HG02885 (cell line): ENCODE results near the gene LRRN2.
"Not testable (repeated sequence)": the region's sequence is repeated elsewhere in the genome, so short reads cannot be mapped to it uniquely, and the experiment has no call there.

Experiments
- ATAC-seq: cut with Tn5 transposase; IDR thresholded peaks from one replicate; pipeline ENCODE4 v1.9.1; 2021; ENCODE audit warnings: mild to moderate bottlenecking; ENCODE audit not compliant: unreplicated experiment, poor library complexity

Gene LRRN2

GRCh38 chr1:204692841-204693356 lies 7.4 kb upstream of the LRRN2 start:
- no peak for ATAC-seq

- no peak for ATAC-seq
These were observed 6.8 kb upstream of the LRRN2 start for GRCh38 chr1:204692325-204692840.

GRCh38 chr1:204691328-204691730 lies 5.8 kb upstream of the LRRN2 start:
- not testable (repeated sequence) for ATAC-seq

- ATAC-seq: no peak
These were observed 3.2 kb upstream of the LRRN2 start for GRCh38 chr1:204688776-204689175.

GRCh38 chr1:204688007-204688406 lies 2.5 kb upstream of the LRRN2 start:
- no peak for ATAC-seq

GRCh38 chr1:204684571-204685235 lies 835 bp downstream of the LRRN2 start:
- ATAC-seq: no peak

- no peak for ATAC-seq
These were observed 1.4 kb downstream of the LRRN2 start for GRCh38 chr1:204684206-204684570.

- ATAC-seq: no peak
These were observed 2.0 kb downstream of the LRRN2 start for GRCh38 chr1:204683284-204684205.

GRCh38 chr1:204680461-204680860 lies 5.1 kb downstream of the LRRN2 start:
- ATAC-seq: no peak

- ATAC-seq: no peak
These were observed 5.5 kb downstream of the LRRN2 start for GRCh38 chr1:204680051-204680450.

GRCh38 chr1:204678721-204679475 lies 6.6 kb downstream of the LRRN2 start:
- ATAC-seq: no peak

- no peak for ATAC-seq
These were observed 7.7 kb downstream of the LRRN2 start for GRCh38 chr1:204677864-204678263.

GRCh38 chr1:204676043-204676442 lies 9.5 kb downstream of the LRRN2 start:
- ATAC-seq: no peak

- ATAC-seq: no peak
These were observed 11.5 kb downstream of the LRRN2 start for GRCh38 chr1:204673909-204674649.

- ATAC-seq: no peak
These were observed 12.3 kb downstream of the LRRN2 start for GRCh38 chr1:204673209-204673608.

GRCh38 chr1:204672482-204673121 lies 12.9 kb downstream of the LRRN2 start:
- no peak for ATAC-seq

GRCh38 chr1:204672069-204672468 lies 13.5 kb downstream of the LRRN2 start:
- ATAC-seq: no peak

- no peak for ATAC-seq
These were observed 15.2 kb downstream of the LRRN2 start for GRCh38 chr1:204670152-204670927.

- ATAC-seq: no peak
These were observed 16.0 kb downstream of the LRRN2 start for GRCh38 chr1:204669579-204669978.
